ENCODE data around the gene TPP2. TPM values are rescaled to one million over a fixed set of nuclear protein-coding genes. Genes with fewer than 3 reads are reported as not detected.

The TPP2 gene
- polyA plus RNA-seq, 1 donor (not counting 4 experiments of a cell fraction or from before 2014, with no cell fraction given) = 41.2 TPM

- H3K36me3 ChIP-seq (ENCODE audit: control insufficient read depth in 2 of 2, extremely low read depth in 1 of 2, insufficient read depth in 2 of 2, low read length in 2 of 2) = no peaks in the 10 kb centered on the region
- TF ChIP-seq EZH2 (IDR thresholded peaks at IDR 0.05; ENCODE audit: low read length) (no peak), CTCF (optimal IDR thresholded peaks at IDR 0.05 in 1 of 3, IDR thresholded peaks at IDR 0.05 in 1 of 3, conservative IDR thresholded peaks at IDR 0.05 in 1 of 3; ENCODE audit: extremely low read depth in 1 of 3, insufficient read depth in 2 of 3, low read length in 3 of 3) (no peak)
- no peak overlapping the region for H3K4me2 ChIP-seq (ENCODE audit: control insufficient read depth, extremely low read depth, insufficient read depth, low read depth, low read length)
- no peaks in the 10 kb centered on the region for H3K9me1 ChIP-seq (ENCODE audit: control insufficient read depth, extremely low read depth, insufficient read depth, low read length)
- H3K4me1 ChIP-seq (ENCODE audit: control insufficient read depth, extremely low read depth, insufficient read depth, low read length) = peaks cover 8% of the 10 kb centered on the region
- no peak overlapping the region for H2AFZ ChIP-seq (ENCODE audit: control insufficient read depth, low read length)
- dilution Hi-C loops (cut with MboI; ENCODE audit: extremely low pct_ligation_motif_present, low sequenced_read_pairs) = no loop called here
- no peaks in the 10 kb centered on the region for H4K20me1 ChIP-seq (ENCODE audit: control insufficient read depth, extremely low read depth, insufficient read depth, low read length)
- H3K4me3 ChIP-seq (ENCODE audit: control insufficient read depth in 2 of 3, extremely low read depth in 1 of 3, insufficient read depth in 2 of 3, low read depth in 1 of 3, low read length in 3 of 3) = no peak overlapping the region
- H3K79me2 ChIP-seq (ENCODE audit: control insufficient read depth, insufficient read depth, low read length) = no peaks in the 10 kb centered on the region
- DNase-seq (ENCODE audit: low read depth, low spot score) = no peak
- H3K9ac ChIP-seq (ENCODE audit: control insufficient read depth, extremely low read depth, insufficient read depth, low read length) = no peak overlapping the region
- H3K9me3 ChIP-seq (ENCODE audit: control insufficient read depth, low read depth, low read length) = no peaks in the 10 kb centered on the region
- no peak for FAIRE-seq
- H3K27me3 ChIP-seq (ENCODE audit: control insufficient read depth, extremely low read depth, insufficient read depth, low read length) = peaks cover 14% of the 10 kb centered on the region
- no peak overlapping the region for H3K27ac ChIP-seq (ENCODE audit: control insufficient read depth, insufficient read depth, low read length)
These were observed 94.1 kb downstream of the TPP2 start for GRCh38 chr13:102690883-102691282.

GRCh38 chr13:102692491-102692826, 95.7 kb downstream of the TPP2 start:
- no peak for DNase-seq (ENCODE audit: low read depth, low spot score)
- no peak overlapping the region for H3K9ac ChIP-seq (ENCODE audit: control insufficient read depth, extremely low read depth, insufficient read depth, low read length)
- H3K36me3 ChIP-seq (ENCODE audit: control insufficient read depth in 2 of 2, extremely low read depth in 1 of 2, insufficient read depth in 2 of 2, low read length in 2 of 2) = no peaks in the 10 kb centered on the region
- TF ChIP-seq CTCF (optimal IDR thresholded peaks at IDR 0.05 in 1 of 3, IDR thresholded peaks at IDR 0.05 in 1 of 3, conservative IDR thresholded peaks at IDR 0.05 in 1 of 3; ENCODE audit: extremely low read depth in 1 of 3, insufficient read depth in 2 of 3, low read length in 3 of 3) (no peak), EZH2 (IDR thresholded peaks at IDR 0.05; ENCODE audit: low read length) (no peak)
- H3K4me3 ChIP-seq (ENCODE audit: control insufficient read depth in 2 of 3, extremely low read depth in 1 of 3, insufficient read depth in 2 of 3, low read depth in 1 of 3, low read length in 3 of 3) = no peak overlapping the region
- no peaks in the 10 kb centered on the region for H3K9me3 ChIP-seq (ENCODE audit: control insufficient read depth, low read depth, low read length)
- H2AFZ ChIP-seq (ENCODE audit: control insufficient read depth, low read length) = no peak overlapping the region
- H3K9me1 ChIP-seq (ENCODE audit: control insufficient read depth, extremely low read depth, insufficient read depth, low read length) = no peaks in the 10 kb centered on the region
- dilution Hi-C loops (cut with MboI; ENCODE audit: extremely low pct_ligation_motif_present, low sequenced_read_pairs) = no loop called here
- FAIRE-seq = no peak
- H3K27ac ChIP-seq (ENCODE audit: control insufficient read depth, insufficient read depth, low read length) = no peak overlapping the region
- H3K4me2 ChIP-seq (ENCODE audit: control insufficient read depth, extremely low read depth, insufficient read depth, low read depth, low read length) = no peak overlapping the region
- no peaks in the 10 kb centered on the region for H4K20me1 ChIP-seq (ENCODE audit: control insufficient read depth, extremely low read depth, insufficient read depth, low read length)
- no peaks in the 10 kb centered on the region for H3K79me2 ChIP-seq (ENCODE audit: control insufficient read depth, insufficient read depth, low read length)
- peaks cover 4% of the 10 kb centered on the region for H3K4me1 ChIP-seq (ENCODE audit: control insufficient read depth, extremely low read depth, insufficient read depth, low read length)
- H3K27me3 ChIP-seq (ENCODE audit: control insufficient read depth, extremely low read depth, insufficient read depth, low read length) = peaks cover 14% of the 10 kb centered on the region
